ENCODE data around the gene KDF1. TPM values are rescaled to one million over a fixed set of nuclear protein-coding genes. Genes with fewer than 3 reads are reported as not detected.

The KDF1 gene
- total RNA-seq, 1 experiment from 2014 or later, result 20.5 TPM

DNA sequence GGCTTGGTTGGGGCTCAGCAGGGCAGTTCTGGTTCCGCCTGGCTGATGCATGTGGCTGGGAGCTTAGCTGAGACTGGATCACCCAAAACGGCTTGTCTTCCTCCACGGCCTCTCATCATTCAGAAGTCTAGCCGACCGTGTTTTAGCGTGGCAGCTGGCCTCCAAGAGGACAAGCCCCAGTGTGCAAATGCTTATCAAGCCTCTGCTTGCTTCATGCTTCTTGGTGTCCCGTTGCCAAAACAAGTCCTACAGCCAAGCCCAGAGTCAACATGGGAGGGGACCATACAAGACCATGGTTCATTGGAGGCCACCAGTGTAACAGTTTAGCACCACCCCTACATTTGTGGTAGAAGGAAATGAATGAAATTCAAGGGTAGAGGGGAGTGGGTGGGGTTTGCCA lies 10.5 kb upstream of the KDF1 start:
- TF ChIP-seq CTCF (conservative IDR thresholded peaks at IDR 0.05), result no peak
- TF ChIP-seq EZH2 (IDR thresholded peaks at IDR 0.05; ENCODE audit: low read depth), result no peak
- Histone ChIP-seq H3K27ac (no peak overlapping the region), H2AFZ (no peak overlapping the region), H3K4me2 (no peak overlapping the region), H3K9me2 (ENCODE audit: insufficient read depth) (no peaks in the 10 kb centered on the region), H3K9me3 (ENCODE audit: insufficient read depth, low read depth) (no peaks in the 10 kb centered on the region), H3F3A (ENCODE audit: insufficient read depth, low read depth) (no peaks in the 10 kb centered on the region; the same call in 1 of the 2 replicates), H3K79me2 (ENCODE audit: low read depth) (no peaks in the 10 kb centered on the region), H3K27me3 (ENCODE audit: insufficient read depth, low read depth) (no peaks in the 10 kb centered on the region), H3K4me3 (no peak overlapping the region), H4K20me1 (ENCODE audit: insufficient read depth) (no peaks in the 10 kb centered on the region), H3K4me1 (replicated peaks; ENCODE audit: insufficient read depth) (no peaks in the 10 kb centered on the region), H3K36me3 (ENCODE audit: low read depth) (no peaks in the 10 kb centered on the region)
- ChIA-PET CTCF (no interaction called here), POLR2A (ENCODE audit: unreplicated experiment) (interaction anchor here (0.7 kb wide), 1 partner anchor 121 kb away, joined by 3 read pairs; no protein-coding TSS in a partner anchor)
- no TSS peak for BruUV-seq (replicated peaks)
- intact Hi-C loops (cut with micrococcal nuclease; ENCODE audit: unreplicated experiment), result no loop called here
- DNase-seq, result peak in 1 of 2 experiments; percentile 44

DNA sequence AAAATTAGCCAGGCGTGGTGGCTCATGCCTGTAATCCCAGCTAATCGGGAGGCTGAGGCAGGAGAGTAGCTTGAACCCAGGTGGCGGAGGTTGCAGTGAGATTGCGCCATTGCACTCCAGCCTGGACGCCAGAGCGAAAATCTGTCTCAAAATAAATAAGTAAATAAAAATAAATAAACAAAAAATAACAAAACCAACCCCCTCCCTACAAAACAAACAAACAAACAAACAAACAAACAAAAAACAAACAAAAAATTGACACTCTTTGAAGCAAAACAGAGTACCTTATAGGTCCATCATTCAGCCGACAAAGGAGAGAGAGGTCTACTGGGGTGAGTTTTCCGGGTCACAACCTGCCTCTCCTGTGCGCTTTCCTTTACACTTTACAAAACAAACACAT lies 5.4 kb upstream of the KDF1 start:
- ChIA-PET CTCF (no interaction called here), POLR2A (ENCODE audit: unreplicated experiment) (no interaction called here)
- intact Hi-C loops (cut with micrococcal nuclease; ENCODE audit: unreplicated experiment), result loop anchor here (2.0 kb wide), 2 partner anchors 27 to 79 kb away; partner anchors contain the start of gene TRNP1
- Histone ChIP-seq H3K4me1 (replicated peaks; ENCODE audit: insufficient read depth) (peaks cover 19% of the 10 kb centered on the region), H4K20me1 (ENCODE audit: insufficient read depth) (no peaks in the 10 kb centered on the region), H3K4me3 (no peak overlapping the region), H3K79me2 (ENCODE audit: low read depth) (0 out of 2 replicates have a peak, but pooled peaks cover 5% of the 10 kb centered on the region), H3K27ac (no peak overlapping the region), H3K36me3 (ENCODE audit: low read depth) (no peaks in the 10 kb centered on the region), H3K4me2 (no peak overlapping the region), H3K27me3 (ENCODE audit: insufficient read depth, low read depth) (no peaks in the 10 kb centered on the region), H3F3A (ENCODE audit: insufficient read depth, low read depth) (peaks cover 17% of the 10 kb centered on the region; the same call in 1 of the 2 replicates), H3K9me3 (ENCODE audit: insufficient read depth, low read depth) (no peaks in the 10 kb centered on the region), H2AFZ (no peak overlapping the region), H3K9me2 (ENCODE audit: insufficient read depth) (no peaks in the 10 kb centered on the region)
- no peak for DNase-seq
- BruUV-seq (replicated peaks), result no TSS peak
- TF ChIP-seq EZH2 (IDR thresholded peaks at IDR 0.05; ENCODE audit: low read depth) (no peak), CTCF (conservative IDR thresholded peaks at IDR 0.05) (no peak)

DNA sequence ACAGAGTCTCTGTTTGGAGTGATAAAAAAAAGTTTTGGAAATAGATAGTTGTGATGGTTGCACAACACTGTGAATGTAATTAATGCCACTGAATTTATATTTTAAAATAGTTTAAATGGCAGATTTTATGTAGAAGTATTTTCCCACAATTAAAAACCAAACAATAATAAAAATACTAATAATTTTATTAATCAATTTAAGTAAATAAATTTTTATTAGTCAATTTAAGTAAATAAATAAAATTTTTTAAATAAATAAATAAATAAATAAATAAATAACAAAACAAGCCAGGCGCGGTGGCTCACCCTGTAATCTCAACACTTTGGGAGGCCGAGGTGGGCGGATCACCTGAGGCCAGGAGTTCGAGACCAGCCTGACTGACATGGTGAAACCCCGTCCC lies 4.9 kb upstream of the KDF1 start:
- H3K79me2 ChIP-seq (ENCODE audit: low read depth), result 0 out of 2 replicates have a peak, but pooled peaks cover 6% of the 10 kb centered on the region
- ChIA-PET CTCF (no interaction called here), POLR2A (ENCODE audit: unreplicated experiment) (no interaction called here)
- no peaks in the 10 kb centered on the region for H3K36me3 ChIP-seq (ENCODE audit: low read depth)
- no peaks in the 10 kb centered on the region for H3K9me2 ChIP-seq (ENCODE audit: insufficient read depth)
- H3K9me3 ChIP-seq (ENCODE audit: insufficient read depth, low read depth), result no peaks in the 10 kb centered on the region
- intact Hi-C loops (cut with micrococcal nuclease; ENCODE audit: unreplicated experiment), result no loop called here
- no peak for DNase-seq
- H3K27ac ChIP-seq, result no peak overlapping the region
- H2AFZ ChIP-seq, result no peak overlapping the region
- no peak for TF ChIP-seq CTCF (conservative IDR thresholded peaks at IDR 0.05)
- TF ChIP-seq EZH2 (IDR thresholded peaks at IDR 0.05; ENCODE audit: low read depth), result no peak
- H3K27me3 ChIP-seq (ENCODE audit: insufficient read depth, low read depth), result no peaks in the 10 kb centered on the region
- peaks cover 17% of the 10 kb centered on the region; the same call in 1 of the 2 replicates for H3F3A ChIP-seq (ENCODE audit: insufficient read depth, low read depth)
- no TSS peak for BruUV-seq (replicated peaks)
- no peak overlapping the region for H3K4me3 ChIP-seq
- no peaks in the 10 kb centered on the region for H4K20me1 ChIP-seq (ENCODE audit: insufficient read depth)
- H3K4me2 ChIP-seq, result no peak overlapping the region
- peaks cover 19% of the 10 kb centered on the region for H3K4me1 ChIP-seq (replicated peaks; ENCODE audit: insufficient read depth)

Data from PC-9 (cell line).